Activated CD4-positive, alpha-beta T cell treated with anti-CD3 and anti-CD28 coated beads for 24 hours (primary cell): ENCODE results near the gene PTEN.

Experiments used
- DNase-seq, 2 donors: peaks; one replicate each; pipeline ENCODE4 v3.0.0-alpha.2; 2020; ENCODE audit warnings: low read depth in 2 of 2

Gene PTEN

GRCh38 chr10:87976101-87976743 is 112.8 kb downstream of the PTEN start:
- DNase-seq: no peak

- DNase-seq: no peak
Measured at GRCh38 chr10:87978166-87978565, 114.7 kb downstream of the PTEN start.

GRCh38 chr10:87979847-87980246 is 116.4 kb downstream of the PTEN start:
- no peak for DNase-seq

GRCh38 chr10:87983716-87984115 is 120.3 kb downstream of the PTEN start:
- no peak for DNase-seq

GRCh38 chr10:87987206-87987605 is 123.8 kb downstream of the PTEN start:
- no peak for DNase-seq

- DNase-seq: no peak
Measured at GRCh38 chr10:87991946-87992345, 128.5 kb downstream of the PTEN start.

GRCh38 chr10:88004451-88004850 is 141.0 kb downstream of the PTEN start:
- DNase-seq: no peak

- no peak for DNase-seq
Measured at GRCh38 chr10:88006261-88006660, 142.8 kb downstream of the PTEN start.

GRCh38 chr10:88008866-88009470 is 145.5 kb downstream of the PTEN start:
- no peak for DNase-seq

GRCh38 chr10:88012641-88013040 is 149.2 kb downstream of the PTEN start:
- DNase-seq: no peak

GRCh38 chr10:88017781-88018180 is 154.4 kb downstream of the PTEN start:
- DNase-seq: no peak

GRCh38 chr10:88019753-88020152 is 156.3 kb downstream of the PTEN start:
- no peak for DNase-seq
